Upper lobe of left lung (tissue), 6 donors: ENCODE measurements around the gene GRB14. TPM values are rescaled to one million over a fixed set of nuclear protein-coding genes. Genes with fewer than 3 reads are reported as not detected.
"Not testable (repeated sequence)": the region's sequence is repeated elsewhere in the genome, so short reads cannot be mapped to it uniquely, and the experiment has no call there.

Experiments used
- ATAC-seq, 2 donors: fragments of 200-7000 bp; cut with Tn5 transposase; one replicate each; pipeline ENCODE4 v1.9.1; 2022; ENCODE audit warnings: mild to moderate bottlenecking in 2 of 2, moderate library complexity in 2 of 2; ENCODE audit not compliant: low FRiP score in 2 of 2
- DNase-seq, 2 donors: peaks; one replicate each; pipeline ENCODE4 v3.0.0-alpha.2; 2019 to 2020
- H3K27ac ChIP-seq, 4 donors: fragments of 200-600 bp; sonication (generic); one replicate each; pipeline ENCODE4 v1.5.1; 2016 to 2019
- H3K27me3 ChIP-seq, 4 donors: fragments of 200-600 bp; sonication (generic); one replicate each; pipeline ENCODE4 v1.5.1; 2017 to 2019
- H3K36me3 ChIP-seq, 4 donors: fragments of 200-600 bp; sonication (generic); one replicate each; pipeline ENCODE4 v1.5.1; 2016 to 2019
- H3K4me1 ChIP-seq, 4 donors: fragments of 200-600 bp; sonication (generic); one replicate each; pipeline ENCODE4 v1.5.1; 2018 to 2019
- H3K4me3 ChIP-seq, 4 donors: fragments of 200-600 bp; sonication (generic); one replicate each; pipeline ENCODE4 v1.5.1; 2017 to 2019; ENCODE audit warnings: mild to moderate bottlenecking in 2 of 4, moderate library complexity in 1 of 4
- H3K9me3 ChIP-seq, 4 donors: fragments of 200-600 bp; sonication (generic); one replicate each; pipeline ENCODE4 v1.5.1; 2018 to 2019
- CTCF ChIP-seq, 6 experiments: fragments of 450-650 bp in 4 of 6; fragments of 200-600 bp in 2 of 6; sonication (generic) in 2 of 6; IDR thresholded peaks; one replicate each; pipeline ENCODE4 v1.5.1; 2016 to 2019; ENCODE audit warnings: antibody characterized with exemption in 6 of 6
- EP300 ChIP-seq, 4 donors: sonication (generic); formaldehyde crosslinking; IDR thresholded peaks; one replicate each; pipeline ENCODE4 v1.5.1; 2017; ENCODE audit warnings: antibody characterized with exemption in 4 of 4, control low read depth in 2 of 4
- POLR2A ChIP-seq, 4 donors: fragments of 450-650 bp; IDR thresholded peaks; one replicate each; pipeline ENCODE4 v1.5.1; 2016 to 2017; ENCODE audit warnings: antibody characterized with exemption in 4 of 4, mild to moderate bottlenecking in 2 of 4
- POLR2AphosphoS5 ChIP-seq, 2 donors: sonication (generic); formaldehyde crosslinking; IDR thresholded peaks; one replicate each; pipeline ENCODE4 v1.5.1; 2017; ENCODE audit warnings: antibody characterized with exemption in 2 of 2
- WGBS, 2 donors: methylation state at CpG; one replicate each; pipeline ENCODE4 v1.1.5; 2017 to 2018; 5-methylcytosine and 5-hydroxymethylcytosine counted together
- total RNA-seq, 6 donors: library from RNA; depleted of rRNA in 4 of 6; stranded (reverse); fragments of >200 nt in 4 of 6; gene quantifications; one replicate each; pipeline versions ENCODE4 v1.1.0 to v1.2.1, GENCODE V29; 2016 to 2021
- donor health status: DM: no; HTN: no; CAD: no; lungs with moderate emphysema.
- donor health status: DM: no; HTN: yes; CAD: no; lungs with severe emphysema.

Gene GRB14
- total RNA-seq, 6 donors from 2014 or later = 1.4 to 10.5 (median 3.0) TPM

DNA sequence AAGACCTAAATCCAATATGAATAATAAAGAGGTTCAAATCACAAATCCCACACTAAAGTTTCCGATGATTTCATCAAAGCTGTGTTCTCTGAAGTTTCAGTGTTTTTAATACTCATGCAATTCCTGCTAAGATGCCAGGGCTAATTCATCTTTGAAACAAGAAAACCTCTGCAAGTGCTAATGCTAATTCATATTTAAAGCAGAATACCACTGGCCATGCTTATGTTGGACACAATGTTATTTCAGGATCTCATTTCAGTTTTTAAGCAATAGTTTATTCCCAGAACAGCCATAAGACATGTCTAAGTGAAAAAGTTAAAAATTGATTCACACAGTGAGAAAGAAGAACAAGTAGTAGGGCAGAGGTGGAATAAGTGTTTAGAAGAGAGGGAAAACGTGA is 62.8 kb downstream of the GRB14 start:
- H3K4me3 ChIP-seq = no peak overlapping the region
- no peak for TF ChIP-seq POLR2AphosphoS5 (IDR thresholded peaks at IDR 0.05)
- TF ChIP-seq CTCF (IDR thresholded peaks at IDR 0.05) = no peak
- no peak for TF ChIP-seq EP300 (IDR thresholded peaks at IDR 0.05)
- WGBS, 2 donors = 61 to 70% methylated on average over 2 of the region's 2 CpGs
- H3K4me1 ChIP-seq = peaks cover 0 to 5% (median 0%) of the 10 kb centered on the region in 4 donors
- no peaks in the 10 kb centered on the region for H3K36me3 ChIP-seq
- H3K27me3 ChIP-seq = no peaks in the 10 kb centered on the region
- H3K27ac ChIP-seq = no peak overlapping the region
- DNase-seq (no peak), ATAC-seq (no peak)
- no peaks in the 10 kb centered on the region for H3K9me3 ChIP-seq

GRCh38 chr2:164554487-164554886 is 66.8 kb downstream of the GRB14 start:
- Histone ChIP-seq H3K27ac (no peak overlapping the region), H3K4me3 (no peak overlapping the region), H3K27me3 (no peaks in the 10 kb centered on the region), H3K36me3 (no peaks in the 10 kb centered on the region), H3K9me3 (no peaks in the 10 kb centered on the region), H3K4me1 (no peaks in the 10 kb centered on the region)
- no peak for DNase-seq
- TF ChIP-seq EP300 (IDR thresholded peaks at IDR 0.05) = no peak
- TF ChIP-seq POLR2AphosphoS5 (IDR thresholded peaks at IDR 0.05) = no peak
- TF ChIP-seq CTCF (IDR thresholded peaks at IDR 0.05) = no peak
- no peak for ATAC-seq
- 49 to 60% methylated on average over 2 of the region's 2 CpGs for WGBS, 2 donors

GRCh38 chr2:164551519-164551918 is 69.8 kb downstream of the GRB14 start:
- WGBS, 2 donors = 88 to 91% methylated on average over 4 of the region's 4 CpGs

GRCh38 chr2:164549705-164550104 is 71.6 kb downstream of the GRB14 start:
- ATAC-seq, H3K27me3 ChIP-seq, H3K4me3 ChIP-seq, H3K27ac ChIP-seq, H3K4me1 ChIP-seq, H3K36me3 ChIP-seq, DNase-seq, H3K9me3 ChIP-seq: not testable (repeated sequence)
- 93 to 99% methylated on average over 3 of the region's 3 CpGs for WGBS, 2 donors

More at GRCh38 chr2:164551519-164551918, 69.8 kb downstream of the GRB14 start:
- no peaks in the 10 kb centered on the region for H3K9me3 ChIP-seq
- no peak overlapping the region for H3K4me3 ChIP-seq
- H3K4me1 ChIP-seq = no peaks in the 10 kb centered on the region
- no peak for DNase-seq
- no peak overlapping the region for H3K27ac ChIP-seq
- ATAC-seq = no peak
- H3K36me3 ChIP-seq = no peaks in the 10 kb centered on the region
- H3K27me3 ChIP-seq = no peaks in the 10 kb centered on the region
- TF ChIP-seq EP300 (IDR thresholded peaks at IDR 0.05) (no peak), POLR2AphosphoS5 (IDR thresholded peaks at IDR 0.05) (no peak), POLR2A (IDR thresholded peaks at IDR 0.05) (no peak), CTCF (IDR thresholded peaks at IDR 0.05) (no peak)

GRCh38 chr2:164545484-164545883 is 75.8 kb downstream of the GRB14 start:
- no peak for TF ChIP-seq POLR2A (IDR thresholded peaks at IDR 0.05)
- no peak for TF ChIP-seq EP300 (IDR thresholded peaks at IDR 0.05)
- no peak for TF ChIP-seq CTCF (IDR thresholded peaks at IDR 0.05)
- no peak for TF ChIP-seq POLR2AphosphoS5 (IDR thresholded peaks at IDR 0.05)
- WGBS, 2 donors = 61% methylated on average over 5 of the region's 5 CpGs
- ATAC-seq (no peak), DNase-seq (no peak)
- Histone ChIP-seq H3K27me3 (no peaks in the 10 kb centered on the region), H3K36me3 (no peaks in the 10 kb centered on the region), H3K4me3 (no peak overlapping the region), H3K27ac (no peak overlapping the region), H3K4me1 (no peaks in the 10 kb centered on the region), H3K9me3 (no peaks in the 10 kb centered on the region)
